GM19351 (cell line): ENCODE results near the gene FADD.
"Not testable (repeated sequence)": the region's sequence is repeated elsewhere in the genome, so short reads cannot be mapped to it uniquely, and the experiment has no call there.

Experiments used
- ATAC-seq: cut with Tn5 transposase; IDR thresholded peaks from one replicate; pipeline ENCODE4 v1.9.1; 2021; ENCODE audit warnings: mild to moderate bottlenecking, moderate library complexity; ENCODE audit not compliant: unreplicated experiment

Gene FADD

GRCh38 chr11:70180906-70181305, 22.2 kb upstream of the FADD start:
- no peak for ATAC-seq

- no peak for ATAC-seq
These were observed 20.8 kb upstream of the FADD start for GRCh38 chr11:70182266-70182665.

GRCh38 chr11:70183032-70183431, 20.1 kb upstream of the FADD start:
- no peak for ATAC-seq

- no peak for ATAC-seq
These were observed 19.5 kb upstream of the FADD start for GRCh38 chr11:70183483-70184176.

GRCh38 chr11:70184396-70184795, 18.7 kb upstream of the FADD start:
- ATAC-seq: no peak

GRCh38 chr11:70185348-70186055, 17.6 kb upstream of the FADD start:
- ATAC-seq: no peak

- ATAC-seq: no peak
These were observed 16.7 kb upstream of the FADD start for GRCh38 chr11:70186420-70186819.

GRCh38 chr11:70186936-70187335, 16.2 kb upstream of the FADD start:
- ATAC-seq: no peak

GRCh38 chr11:70187771-70188170, 15.3 kb upstream of the FADD start:
- ATAC-seq: no peak

GRCh38 chr11:70189622-70190021, 13.5 kb upstream of the FADD start:
- ATAC-seq: no peak

- ATAC-seq: no peak
These were observed 11.5 kb upstream of the FADD start for GRCh38 chr11:70191495-70192140.

- no peak for ATAC-seq
These were observed 10.3 kb upstream of the FADD start for GRCh38 chr11:70192666-70193410.

- no peak for ATAC-seq
These were observed 9.4 kb upstream of the FADD start for GRCh38 chr11:70193411-70194292.

- no peak for ATAC-seq
These were observed 8.0 kb upstream of the FADD start for GRCh38 chr11:70194792-70195791.

- no peak for ATAC-seq
These were observed 2.8 kb upstream of the FADD start for GRCh38 chr11:70200212-70200844.

GRCh38 chr11:70201047-70201446, 2.0 kb upstream of the FADD start:
- not testable (repeated sequence) for ATAC-seq

- no peak for ATAC-seq
These were observed 924 bp upstream of the FADD start for GRCh38 chr11:70201882-70202861.
